Peyer's patch (tissue), 4 donors: ENCODE results near the gene UST. TPM values are rescaled to one million over a fixed set of nuclear protein-coding genes. Genes with fewer than 3 reads are reported as not detected.

Experiments
- DNase-seq, 3 donors: peaks; one replicate each; pipeline ENCODE4 v3.0.0-alpha.2; 2017 to 2019
- H3K27ac ChIP-seq, 4 donors: fragments of 200-600 bp; sonication (generic); one replicate each; pipeline ENCODE4 v1.5.1; 2016 to 2019
- H3K27me3 ChIP-seq, 2 donors: fragments of 200-600 bp; sonication (generic); one replicate each; pipeline ENCODE4 v1.5.1; 2019
- H3K36me3 ChIP-seq, 3 donors: fragments of 200-600 bp; sonication (generic); one replicate each; pipeline ENCODE4 v1.5.1; 2016 to 2019
- H3K4me1 ChIP-seq, 4 donors: fragments of 200-600 bp; sonication (generic); one replicate each; pipeline ENCODE4 v1.5.1; 2016 to 2019
- H3K4me3 ChIP-seq, 4 donors: fragments of 200-600 bp; sonication (generic); 1 replicate in 3 of 4; 2 replicates in 1 of 4; pipeline ENCODE4 v1.5.1; 2016 to 2019; ENCODE audit warnings: mild to moderate bottlenecking in 1 of 4
- H3K9me3 ChIP-seq, 4 donors: fragments of 200-600 bp; sonication (generic); one replicate each; pipeline ENCODE4 v1.5.1; 2016 to 2019; ENCODE audit warnings: mild to moderate bottlenecking in 1 of 4
- POLR2A ChIP-seq, 2 donors: fragments of 450-650 bp; IDR thresholded peaks; one replicate each; pipeline ENCODE4 v1.5.1; 2017; ENCODE audit warnings: antibody characterized with exemption in 2 of 2, mild to moderate bottlenecking in 2 of 2, moderate library complexity in 2 of 2
- total RNA-seq, 4 donors: library from RNA; depleted of rRNA; stranded (reverse); fragments of >200 nt; gene quantifications; one replicate each; pipeline ENCODE4 v1.1.0, GENCODE V29; 2016
- TF ChIP-seq, protein P1 (sequence below), 6 experiments: fragments of 450-650 bp in 4 of 6; fragments of 200-600 bp in 2 of 6; sonication (generic) in 1 of 6; IDR thresholded peaks; one replicate each; pipeline ENCODE4 v1.5.1; 2017 to 2019; ENCODE audit warnings: antibody characterized with exemption in 6 of 6, mild to moderate bottlenecking in 3 of 6, moderate library complexity in 1 of 6

The UST gene
- total RNA-seq, 4 donors from 2014 or later: 3.0 to 37.1 (median 4.6) TPM

DNA sequence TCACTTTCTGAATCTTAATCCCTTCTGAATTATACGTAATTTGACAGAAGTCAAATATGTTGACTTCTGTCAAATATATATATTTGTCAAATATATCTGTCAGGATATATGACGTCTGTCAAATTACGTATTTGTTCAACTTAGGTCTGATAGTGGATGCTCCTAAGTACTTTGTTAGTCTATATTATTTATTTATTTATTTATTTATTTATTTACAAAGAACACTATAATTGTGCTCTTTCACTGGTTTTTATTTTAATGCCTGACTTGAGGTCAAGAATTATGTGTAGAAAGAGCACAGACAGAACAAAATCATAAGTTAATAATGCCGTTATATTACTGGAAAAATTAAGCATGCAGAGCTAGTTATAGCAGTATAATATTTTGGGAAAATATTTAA, 81.2 kb downstream of the UST start:
- Histone ChIP-seq H3K27me3 (no peaks in the 10 kb centered on the region), H3K36me3 (no peaks in the 10 kb centered on the region), H3K4me3 (no peak overlapping the region), H3K27ac (no peak overlapping the region), H3K4me1 (peaks cover 0 to 6% (median 2%) of the 10 kb centered on the region in 4 donors), H3K9me3 (no peaks in the 10 kb centered on the region)
- TF ChIP-seq POLR2A (IDR thresholded peaks at IDR 0.05): no peak
- TF ChIP-seq, protein P1, sequence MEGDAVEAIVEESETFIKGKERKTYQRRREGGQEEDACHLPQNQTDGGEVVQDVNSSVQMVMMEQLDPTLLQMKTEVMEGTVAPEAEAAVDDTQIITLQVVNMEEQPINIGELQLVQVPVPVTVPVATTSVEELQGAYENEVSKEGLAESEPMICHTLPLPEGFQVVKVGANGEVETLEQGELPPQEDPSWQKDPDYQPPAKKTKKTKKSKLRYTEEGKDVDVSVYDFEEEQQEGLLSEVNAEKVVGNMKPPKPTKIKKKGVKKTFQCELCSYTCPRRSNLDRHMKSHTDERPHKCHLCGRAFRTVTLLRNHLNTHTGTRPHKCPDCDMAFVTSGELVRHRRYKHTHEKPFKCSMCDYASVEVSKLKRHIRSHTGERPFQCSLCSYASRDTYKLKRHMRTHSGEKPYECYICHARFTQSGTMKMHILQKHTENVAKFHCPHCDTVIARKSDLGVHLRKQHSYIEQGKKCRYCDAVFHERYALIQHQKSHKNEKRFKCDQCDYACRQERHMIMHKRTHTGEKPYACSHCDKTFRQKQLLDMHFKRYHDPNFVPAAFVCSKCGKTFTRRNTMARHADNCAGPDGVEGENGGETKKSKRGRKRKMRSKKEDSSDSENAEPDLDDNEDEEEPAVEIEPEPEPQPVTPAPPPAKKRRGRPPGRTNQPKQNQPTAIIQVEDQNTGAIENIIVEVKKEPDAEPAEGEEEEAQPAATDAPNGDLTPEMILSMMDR (IDR thresholded peaks at IDR 0.05): no peak
- DNase-seq: no peak

DNA sequence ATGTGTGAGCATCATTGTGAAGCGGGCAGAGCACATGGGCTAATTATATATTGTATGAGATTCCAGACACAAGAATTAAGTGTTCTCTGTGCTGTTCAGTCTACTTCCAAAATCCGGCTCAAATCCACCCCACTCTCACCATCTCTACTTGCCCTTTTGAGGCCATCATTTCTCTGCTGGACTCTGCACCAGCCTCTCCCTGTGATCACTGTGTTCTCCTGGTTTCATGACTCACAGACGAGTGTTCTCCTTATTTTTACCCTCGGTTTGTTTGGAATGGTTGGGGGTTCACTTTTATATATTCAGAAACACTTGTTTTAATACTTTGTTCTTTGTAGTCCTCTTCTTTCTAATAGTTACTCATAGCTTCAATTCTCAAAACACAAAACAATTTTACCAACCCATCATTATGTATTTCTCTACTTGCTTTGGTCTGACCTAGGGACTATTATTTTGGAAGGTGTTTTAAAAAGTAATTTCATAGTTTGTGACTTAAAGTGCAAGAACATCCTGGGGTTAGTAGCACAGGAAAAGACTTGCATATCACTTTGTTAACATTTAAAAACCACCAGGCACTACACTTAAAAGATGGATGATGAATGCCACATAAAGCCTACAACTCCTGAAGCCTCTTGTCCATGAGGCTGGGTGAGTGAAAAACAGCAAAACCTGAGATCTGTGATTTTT, 82.7 kb downstream of the UST start:
- TF ChIP-seq, protein P1 (IDR thresholded peaks at IDR 0.05): no peak
- TF ChIP-seq POLR2A (IDR thresholded peaks at IDR 0.05): no peak
- no peak for DNase-seq
- H3K27me3 ChIP-seq: no peaks in the 10 kb centered on the region
- no peaks in the 10 kb centered on the region for H3K36me3 ChIP-seq
- H3K9me3 ChIP-seq: no peaks in the 10 kb centered on the region
- H3K4me1 ChIP-seq: peaks cover 0 to 6% (median 2%) of the 10 kb centered on the region in 4 donors
- no peak overlapping the region for H3K4me3 ChIP-seq
- no peak overlapping the region for H3K27ac ChIP-seq

DNA sequence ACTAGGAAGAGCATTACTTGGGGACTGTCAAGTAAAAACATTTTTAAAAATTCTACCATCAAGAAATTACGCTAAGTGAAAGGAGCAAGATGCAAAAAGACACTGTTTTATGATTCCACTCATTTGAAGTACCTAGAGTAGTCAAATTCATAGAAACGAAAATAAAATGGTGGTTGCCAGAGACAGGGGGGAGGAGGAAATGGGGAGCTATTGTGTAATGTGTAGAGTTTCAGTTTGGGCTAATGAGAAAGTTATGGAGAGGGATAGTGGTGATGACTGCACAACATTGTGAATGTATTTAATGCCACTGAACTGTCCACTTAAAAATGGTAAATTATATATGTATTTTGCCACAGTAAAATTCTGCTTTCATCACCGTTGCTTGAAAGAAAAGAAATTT, 83.8 kb downstream of the UST start:
- DNase-seq: no peak
- no peaks in the 10 kb centered on the region for H3K36me3 ChIP-seq
- H3K4me3 ChIP-seq: peak overlapping the region in 2 of 4 donors; percentile 9 to 11
- H3K4me1 ChIP-seq: peaks cover 0 to 6% (median 2%) of the 10 kb centered on the region in 4 donors
- H3K9me3 ChIP-seq: no peaks in the 10 kb centered on the region
- H3K27ac ChIP-seq: peak overlapping the region in 2 of 4 donors; percentile 5 to 11
- H3K27me3 ChIP-seq: no peaks in the 10 kb centered on the region
- TF ChIP-seq, protein P1 (IDR thresholded peaks at IDR 0.05): no peak
- TF ChIP-seq POLR2A (IDR thresholded peaks at IDR 0.05): no peak

DNA sequence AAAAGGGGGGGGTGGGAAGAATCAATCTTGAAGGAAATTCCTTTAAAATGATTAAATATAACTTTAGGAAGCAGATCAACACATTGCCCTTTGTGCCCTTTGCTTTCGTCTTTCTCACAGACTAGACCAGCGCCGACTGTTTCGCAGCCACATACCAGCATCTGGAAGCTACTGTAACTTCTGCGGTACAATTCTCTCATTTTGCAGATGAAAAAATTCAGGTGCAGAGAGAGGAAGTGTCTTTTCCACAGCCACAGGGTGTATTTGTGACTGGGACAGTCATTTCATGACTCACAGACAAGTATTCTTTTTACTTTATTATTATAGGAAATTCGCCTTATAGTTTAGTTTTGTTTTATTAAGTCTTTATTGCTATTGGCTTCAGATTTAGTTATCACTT, 84.2 kb downstream of the UST start:
- H3K36me3 ChIP-seq: no peaks in the 10 kb centered on the region
- H3K9me3 ChIP-seq: no peaks in the 10 kb centered on the region
- peak overlapping the region in 2 of 4 donors; percentile 9 to 11 for H3K4me3 ChIP-seq
- H3K27ac ChIP-seq: peak overlapping the region in 2 of 4 donors; percentile 5 to 11
- no peak for TF ChIP-seq POLR2A (IDR thresholded peaks at IDR 0.05)
- TF ChIP-seq, protein P1 (IDR thresholded peaks at IDR 0.05): no peak
- peak in 2 of 3 donors; percentile 69 to 70 for DNase-seq
- H3K4me1 ChIP-seq: peaks cover 0 to 6% (median 2%) of the 10 kb centered on the region in 4 donors
- H3K27me3 ChIP-seq: no peaks in the 10 kb centered on the region

DNA sequence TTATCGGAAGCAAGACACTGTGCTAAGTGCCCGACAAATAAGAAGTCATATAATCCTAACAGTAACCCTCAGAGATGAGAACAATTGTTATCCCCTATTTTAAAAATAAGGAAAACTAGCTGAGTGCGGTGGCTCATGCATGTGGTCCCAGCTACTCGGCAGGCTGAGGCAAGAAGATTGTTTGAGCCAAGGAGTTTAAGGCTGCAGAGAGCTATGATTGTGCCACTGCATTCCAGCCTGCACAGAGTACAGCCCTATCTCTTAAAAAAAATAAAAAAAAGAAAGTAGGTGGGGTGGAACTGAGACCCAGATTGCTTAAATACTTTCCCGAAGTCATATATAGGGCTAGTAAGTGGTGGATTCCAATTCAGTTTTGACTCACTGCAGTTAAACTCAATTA, 84.7 kb downstream of the UST start:
- H3K27me3 ChIP-seq: no peaks in the 10 kb centered on the region
- no peak for TF ChIP-seq POLR2A (IDR thresholded peaks at IDR 0.05)
- TF ChIP-seq, protein P1 (IDR thresholded peaks at IDR 0.05): no peak
- no peaks in the 10 kb centered on the region for H3K9me3 ChIP-seq
- no peak for DNase-seq
- no peak overlapping the region for H3K4me3 ChIP-seq
- no peak overlapping the region for H3K27ac ChIP-seq
- H3K36me3 ChIP-seq: no peaks in the 10 kb centered on the region
- H3K4me1 ChIP-seq: peaks cover 0 to 6% (median 2%) of the 10 kb centered on the region in 4 donors
